GM18868 (cell line): Measurements from ENCODE around the gene CD8B.
"Not testable (repeated sequence)": the region's sequence is repeated elsewhere in the genome, so short reads cannot be mapped to it uniquely, and the experiment has no call there.

ENCODE experiments used
- ATAC-seq: cut with Tn5 transposase; IDR thresholded peaks from one replicate; pipeline ENCODE4 v1.9.1; 2021; ENCODE audit warnings: mild to moderate bottlenecking, moderate library complexity; ENCODE audit not compliant: unreplicated experiment

Gene CD8B

DNA sequence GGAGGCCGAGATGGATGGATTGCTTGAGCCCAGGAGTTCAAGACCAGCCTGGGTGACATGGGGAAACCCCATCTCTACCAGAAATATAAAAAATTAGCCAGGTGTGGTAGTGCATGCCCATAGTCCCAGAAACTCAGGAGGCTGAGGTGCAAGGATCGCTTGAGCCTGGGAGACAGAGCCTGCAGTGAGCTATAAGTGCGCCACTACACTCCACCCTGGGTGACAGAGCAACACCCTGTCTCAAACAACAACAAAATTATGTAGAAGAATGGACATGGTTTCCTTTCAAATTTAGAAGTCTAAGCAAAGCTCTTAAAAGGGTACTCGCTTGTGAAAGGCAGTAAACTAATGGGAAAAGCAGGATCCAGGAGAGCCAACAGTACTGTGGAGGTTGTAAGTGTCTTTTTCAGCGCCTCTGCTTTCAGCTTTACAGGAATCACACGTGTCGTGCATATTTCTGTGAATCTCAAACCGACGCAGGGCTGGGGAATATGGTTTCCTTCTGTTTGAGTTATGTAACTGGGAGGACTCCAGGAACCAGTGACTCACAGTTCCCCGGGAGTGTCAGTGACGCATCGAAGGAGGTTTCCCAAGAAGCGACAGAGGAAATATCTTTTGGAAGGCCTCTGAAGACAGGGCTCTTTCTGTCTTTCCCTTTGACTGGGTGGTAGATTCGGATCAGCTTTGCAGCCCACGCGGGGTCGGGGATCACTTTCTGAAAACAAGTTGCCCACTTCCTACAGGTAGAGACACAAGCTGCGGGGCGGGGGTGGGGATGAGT lies 24.6 kb downstream of the CD8B start:
- not testable (repeated sequence) for ATAC-seq

DNA sequence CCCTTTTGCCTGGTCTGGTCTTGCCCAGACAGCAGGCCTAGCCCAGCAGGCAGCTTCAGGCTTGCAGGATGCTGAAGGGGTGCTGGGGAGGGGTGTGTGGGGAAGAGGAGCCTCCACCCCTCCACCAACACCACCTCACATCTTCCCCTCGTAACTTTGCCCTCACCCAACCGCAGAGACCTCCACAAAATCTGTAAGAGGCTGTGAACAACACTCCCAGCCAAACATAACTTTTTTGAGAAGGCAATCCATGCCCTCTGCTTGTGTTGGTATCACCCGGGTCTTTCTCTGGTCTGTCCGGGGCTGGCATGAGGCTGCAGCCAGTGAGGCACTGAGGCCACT lies 26.2 kb downstream of the CD8B start:
- ATAC-seq = not testable (repeated sequence)

GRCh38 chr2:86833315-86833714 lies 28.4 kb downstream of the CD8B start:
- ATAC-seq = no peak

DNA sequence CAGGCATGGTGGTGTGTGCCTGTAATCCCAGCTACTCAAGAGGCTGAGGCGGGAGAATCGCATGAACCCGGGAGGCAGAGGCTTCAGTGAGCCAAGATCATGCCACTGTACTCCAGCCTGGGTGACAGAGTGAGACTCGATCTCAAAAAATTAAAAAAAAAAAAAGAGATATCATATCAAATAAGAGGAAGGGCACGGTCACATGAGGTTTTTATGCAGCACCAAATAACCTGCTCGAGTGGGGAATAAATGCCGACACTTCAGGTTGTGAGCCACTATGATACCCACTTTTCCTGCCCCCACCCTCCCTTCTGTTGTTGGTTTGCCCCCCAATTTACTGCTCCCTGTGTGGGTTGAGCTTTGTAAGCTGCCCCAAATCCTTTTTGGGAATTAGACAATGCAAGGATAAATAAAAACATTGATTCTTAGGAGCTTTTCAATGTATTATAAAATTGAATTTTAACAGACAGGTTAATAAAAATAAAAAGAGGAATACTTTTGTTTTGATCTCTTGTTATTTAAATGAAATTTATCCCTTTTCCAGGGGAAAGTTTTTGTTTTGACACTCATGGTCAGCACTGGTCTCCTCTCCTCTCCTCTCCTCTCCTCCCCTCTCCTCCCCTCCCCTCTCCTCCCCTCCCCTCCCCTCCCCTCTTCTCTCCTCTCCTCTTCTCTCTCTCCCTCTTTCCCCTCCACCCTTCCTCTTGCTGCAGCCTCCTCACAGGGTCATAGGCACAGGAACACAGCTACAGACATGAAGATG lies 29.2 kb downstream of the CD8B start:
- no peak for ATAC-seq

- no peak for ATAC-seq
Observed at GRCh38 chr2:86831537-86831936, 30.1 kb downstream of the CD8B start.

GRCh38 chr2:86826951-86827350 lies 34.7 kb downstream of the CD8B start:
- ATAC-seq = no peak

GRCh38 chr2:86825693-86826381 lies 35.8 kb downstream of the CD8B start:
- no peak for ATAC-seq

- no peak for ATAC-seq
Observed at GRCh38 chr2:86825036-86825692, 36.5 kb downstream of the CD8B start.

DNA sequence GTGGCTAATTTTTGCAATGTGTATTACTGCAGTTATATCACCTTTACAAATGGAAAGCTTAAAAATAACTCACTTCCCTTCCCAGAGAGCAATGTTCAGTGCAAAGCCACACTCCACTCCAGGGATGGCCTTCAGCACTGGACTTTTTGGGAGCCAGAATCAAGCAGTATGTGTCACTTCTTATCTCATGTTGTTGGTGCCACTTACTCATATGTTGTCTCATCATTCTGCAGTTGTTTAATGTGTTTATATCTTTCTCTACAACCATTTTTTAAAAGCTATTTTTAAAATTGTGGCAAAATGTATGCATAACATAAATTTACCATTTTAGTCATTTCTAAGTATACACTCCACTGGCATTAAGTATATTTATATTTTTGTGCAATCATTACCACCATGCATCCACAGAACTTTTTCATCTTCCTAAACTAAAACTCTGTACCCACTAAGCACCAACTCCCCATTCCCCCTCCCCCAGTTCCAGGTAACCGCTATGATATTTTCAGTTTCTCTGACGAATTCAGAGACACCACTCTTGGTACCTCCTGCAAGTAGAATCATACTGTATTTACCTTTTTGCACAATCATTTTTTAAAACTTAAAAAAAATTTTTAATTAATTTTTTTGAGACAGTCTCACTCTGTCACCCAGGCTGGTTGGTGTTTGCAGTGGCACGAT lies 38.9 kb downstream of the CD8B start:
- no peak for ATAC-seq

DNA sequence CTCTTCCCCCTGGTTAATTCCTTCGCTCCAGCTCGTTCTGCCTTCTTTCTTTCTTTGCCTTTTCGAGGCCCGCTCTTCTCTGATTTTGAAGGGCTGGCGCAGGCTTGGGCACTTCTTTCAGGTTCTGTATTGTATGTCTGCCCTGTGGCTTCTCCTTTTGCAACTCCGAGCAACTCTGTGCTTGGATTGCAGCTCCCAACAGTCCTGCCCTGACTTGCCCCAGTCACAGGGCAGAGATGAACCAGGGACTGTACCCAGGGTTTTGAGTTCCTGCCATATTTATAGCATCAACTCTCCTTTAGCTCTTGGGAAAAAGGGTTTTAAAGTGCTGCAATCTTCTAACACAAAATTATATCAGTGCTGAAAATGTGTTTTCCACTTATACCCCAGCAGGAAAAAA lies 39.8 kb downstream of the CD8B start:
- ATAC-seq = no peak

GRCh38 chr2:86821306-86821705 lies 40.4 kb downstream of the CD8B start:
- ATAC-seq = no peak

GRCh38 chr2:86818957-86819356 lies 42.7 kb downstream of the CD8B start:
- ATAC-seq = no peak

DNA sequence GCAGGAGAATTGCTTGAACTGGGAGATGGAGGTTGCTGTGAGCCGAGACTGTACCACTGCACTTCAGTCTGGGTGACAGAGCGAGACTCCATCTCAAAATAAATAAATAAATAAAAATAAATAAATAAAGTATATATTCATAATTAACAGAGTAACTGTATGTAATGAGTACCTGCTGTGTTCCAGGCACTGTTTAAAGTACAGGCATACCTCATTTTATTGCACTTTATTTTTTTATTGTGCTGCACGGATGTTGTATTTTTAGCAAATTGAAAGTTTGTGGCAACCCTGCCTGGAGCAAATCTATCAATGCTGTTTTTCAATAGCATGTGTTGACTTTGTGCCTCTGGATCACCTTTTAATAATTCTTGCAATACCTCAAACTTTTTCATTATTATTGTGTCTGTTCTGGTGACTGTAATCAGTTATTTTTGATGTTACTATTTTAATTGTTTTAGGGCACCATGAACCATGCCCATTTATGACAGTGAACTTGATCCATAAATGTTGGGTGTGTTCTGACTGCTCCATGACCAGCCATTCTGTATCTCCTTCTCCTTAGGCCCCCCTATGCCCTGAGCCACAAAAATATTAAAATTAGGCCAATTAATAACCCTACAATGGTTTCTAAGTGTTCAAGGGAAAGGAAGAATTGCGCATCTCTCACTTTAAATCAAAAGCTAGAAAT lies 43.4 kb downstream of the CD8B start:
- no peak for ATAC-seq

DNA sequence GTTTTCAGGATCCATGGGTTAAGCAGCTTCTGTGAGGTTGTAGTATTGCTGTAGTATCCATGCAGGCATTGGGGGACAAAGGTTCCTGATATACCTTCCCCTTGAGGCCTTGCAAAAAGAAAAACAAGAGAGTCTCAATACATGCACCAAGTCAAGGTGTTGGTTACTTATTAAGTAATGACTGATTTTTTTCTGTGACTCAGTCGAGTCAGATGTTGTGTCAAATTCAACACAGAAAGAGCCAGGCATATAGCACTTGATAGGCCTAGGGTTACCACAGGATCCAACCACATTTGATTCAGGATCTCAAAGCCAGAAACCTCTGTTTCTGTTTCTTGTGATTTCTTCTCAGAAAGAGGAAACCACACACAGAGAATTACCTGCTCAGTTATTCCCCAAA lies 46.1 kb downstream of the CD8B start:
- no peak for ATAC-seq

GRCh38 chr2:86809481-86810121 lies 52.1 kb downstream of the CD8B start:
- no peak for ATAC-seq

DNA sequence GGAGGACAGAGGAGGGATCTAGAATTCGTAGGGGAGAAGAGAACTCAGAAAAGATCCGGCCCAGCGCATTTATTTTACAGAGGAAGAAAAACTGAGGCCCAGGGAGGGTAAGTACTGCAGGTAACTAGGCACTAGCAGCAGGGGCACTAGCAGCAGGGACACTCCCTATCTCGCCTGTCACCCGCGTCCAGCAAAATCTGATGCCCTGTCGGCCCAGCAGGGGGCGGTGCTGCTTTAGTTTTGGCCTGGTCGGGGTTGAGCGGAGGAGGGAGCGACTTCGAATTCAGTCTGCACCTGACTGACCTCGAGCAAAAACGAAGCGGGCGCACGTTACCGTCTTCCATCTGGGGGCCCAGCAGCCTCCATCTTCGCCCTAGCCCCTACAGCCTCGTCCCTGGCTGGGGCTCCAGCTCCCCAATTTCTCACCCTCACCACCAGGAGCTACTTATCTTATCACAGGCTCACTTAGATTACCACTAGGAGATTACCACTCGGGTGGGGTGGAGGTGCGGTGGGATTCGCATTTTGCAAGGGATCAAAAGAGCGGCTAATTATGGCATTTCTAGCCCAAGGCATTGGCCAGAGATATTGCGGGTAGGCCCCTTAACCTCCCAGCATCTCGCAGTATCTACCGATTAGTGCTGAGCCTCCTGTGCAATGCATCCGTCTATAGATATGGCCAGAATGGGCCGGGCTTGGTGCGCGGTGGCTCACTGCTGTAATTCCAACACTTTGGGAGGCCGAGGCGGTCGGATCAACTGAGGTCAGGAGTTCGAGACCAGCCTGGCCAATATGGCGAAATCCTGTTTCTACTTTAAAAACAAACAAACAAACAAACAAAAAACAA lies 53.1 kb downstream of the CD8B start:
- peak; percentile 92 for ATAC-seq

- ATAC-seq = peak; percentile 39
Observed at GRCh38 chr2:86807468-86808275, 54.0 kb downstream of the CD8B start.

DNA sequence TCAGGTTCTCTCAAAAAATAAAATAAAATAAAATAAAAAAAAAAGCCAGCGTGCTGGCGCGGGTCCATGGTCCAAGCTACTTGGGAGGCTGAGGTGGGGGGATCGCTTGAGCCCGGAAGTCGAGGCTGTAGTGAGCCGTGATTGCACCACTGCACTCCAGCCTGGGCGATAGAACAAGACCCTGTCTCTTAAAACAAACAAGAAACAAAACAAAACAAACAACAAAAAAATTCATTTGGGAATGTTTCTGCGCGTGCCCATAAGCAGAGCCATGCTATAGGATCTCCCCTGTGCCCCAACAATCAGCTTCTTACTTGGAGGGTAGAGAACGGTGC lies 54.6 kb downstream of the CD8B start:
- no peak for ATAC-seq
